GM12865 (cell line): ENCODE measurements around the gene MBOAT2.

Experiments used
- DNase-seq: peaks from one replicate; pipeline ENCODE4 v3.0.0; 2010; ENCODE audit warnings: low read depth
- H3K4me3 ChIP-seq: 2 replicates; pipeline ENCODE4 v1.5.1; 2011; ENCODE audit warnings: mild to moderate bottlenecking, low read depth, low read length, control low read depth
- CTCF ChIP-seq: IDR thresholded peaks from 2 replicates; pipeline ENCODE4 v1.5.1; 2011; ENCODE audit warnings: low read length, control low read depth, low read depth, inconsistent platforms; ENCODE audit not compliant: insufficient read depth; ENCODE audit errors: missing control alignments

MBOAT2 gene

GRCh38 chr2:9033385-9034168, 30.1 kb upstream of the MBOAT2 start:
- no peak for TF ChIP-seq CTCF
- DNase-seq = no peak
- H3K4me3 ChIP-seq = no peak overlapping the region

- no peak for DNase-seq
- TF ChIP-seq CTCF = no peak
Measured at GRCh38 chr2:9032536-9033255, 29.2 kb upstream of the MBOAT2 start.

GRCh38 chr2:9032121-9032520, 28.6 kb upstream of the MBOAT2 start:
- no peak for DNase-seq
- TF ChIP-seq CTCF = no peak
- no peak overlapping the region for H3K4me3 ChIP-seq

More at GRCh38 chr2:9032536-9033255, 29.2 kb upstream of the MBOAT2 start:
- no peak overlapping the region for H3K4me3 ChIP-seq

GRCh38 chr2:9031246-9031645, 27.8 kb upstream of the MBOAT2 start:
- H3K4me3 ChIP-seq = no peak overlapping the region
- no peak for TF ChIP-seq CTCF
- DNase-seq = no peak

GRCh38 chr2:9030841-9031240, 27.4 kb upstream of the MBOAT2 start:
- no peak for TF ChIP-seq CTCF
- no peak for DNase-seq

GRCh38 chr2:9030190-9030589, 26.7 kb upstream of the MBOAT2 start:
- no peak overlapping the region for H3K4me3 ChIP-seq
- no peak for TF ChIP-seq CTCF
- no peak for DNase-seq

More at GRCh38 chr2:9030841-9031240, 27.4 kb upstream of the MBOAT2 start:
- H3K4me3 ChIP-seq = no peak overlapping the region
